H1 (cell line): ENCODE results near the gene ENTPD8. TPM values are rescaled to one million over a fixed set of nuclear protein-coding genes. Genes with fewer than 3 reads are reported as not detected.

Experiments used
- CTCF ChIA-PET: fragments of 300-600 bp; sonication (Branson Sonifier 250); formaldehyde crosslinking; loops from one replicate; lab custom pipeline; 2021; ENCODE audit not compliant: partially characterized antibody; lab: Charles Lee
- POLR2A ChIA-PET: fragments of 300-600 bp; sonication (Branson Sonifier 250); formaldehyde crosslinking; loops from one replicate; lab custom pipeline; 2021; ENCODE audit warnings: inconsistent platforms; ENCODE audit not compliant: partially characterized antibody; lab: Charles Lee
- DNase-seq, 2 experiments: peaks; one replicate each; pipeline versions ENCODE4 v3.0.0 to v3.0.0-alpha.2; 2010 to 2022; ENCODE audit warnings: low spot score in 2 of 2, low read depth in 1 of 2, mixed read lengths in 1 of 2
- FAIRE-seq: peaks from 2 replicates; lab custom pipeline; 2011; peaks lifted over from hg19 to GRCh38; lab: Jason Lieb, UNC
- H2AFZ ChIP-seq: 2 replicates; pipeline ENCODE4 v1.8.1; 2012; ENCODE audit warnings: low read length, inconsistent platforms
- H2AK5ac ChIP-seq: 2 replicates; pipeline ENCODE4 v1.6.1; 2013; ENCODE audit warnings: low read depth, low read length
- H2BK120ac ChIP-seq: replicated peaks from 2 replicates; pipeline ENCODE3; 2013; ENCODE audit warnings: low read depth, low read length, inconsistent platforms
- H2BK12ac ChIP-seq: 2 replicates; pipeline ENCODE4 v1.6.1; 2013; ENCODE audit warnings: low read depth, low read length
- H2BK15ac ChIP-seq: 2 replicates; pipeline ENCODE4 v1.6.1; 2013; ENCODE audit warnings: low read length
- H2BK20ac ChIP-seq: 2 replicates; pipeline ENCODE4 v1.6.1; 2013; ENCODE audit warnings: low read length
- H2BK5ac ChIP-seq: 2 replicates; pipeline ENCODE4 v1.6.1; 2013; ENCODE audit warnings: low read depth, low read length
- H3K14ac ChIP-seq: 2 replicates; pipeline ENCODE4 v1.6.1; 2013; ENCODE audit warnings: inconsistent platforms; ENCODE audit not compliant: insufficient read length
- H3K18ac ChIP-seq: 2 replicates; pipeline ENCODE4 v1.6.1; 2013; ENCODE audit warnings: low read length; ENCODE audit errors: extremely low read depth
- H3K23ac ChIP-seq: 2 replicates; pipeline ENCODE4 v1.6.1; 2013; ENCODE audit warnings: inconsistent platforms; ENCODE audit not compliant: insufficient read length
- H3K23me2 ChIP-seq: 2 replicates; pipeline ENCODE4 v1.6.1; 2013; ENCODE audit warnings: low read depth, low read length
- H3K27ac ChIP-seq: 2 replicates; pipeline ENCODE4 v1.6.1; 2011; ENCODE audit warnings: low read depth, low read length, inconsistent platforms
- H3K27me3 ChIP-seq, 4 experiments: replicated peaks in 1 of 4; 1 replicate in 1 of 4; 2 replicates in 3 of 4; pipeline versions ENCODE4 v1.6.1 to v1.8.1; 2011 to 2013; ENCODE audit warnings: low read length in 3 of 4, mild to moderate bottlenecking in 3 of 4, inconsistent platforms in 2 of 4, mixed read lengths in 2 of 4, moderate library complexity in 1 of 4; ENCODE audit not compliant: control insufficient read depth in 3 of 4, insufficient read depth in 3 of 4; ENCODE audit errors: extremely low read depth in 1 of 4
- H3K36me3 ChIP-seq, 4 experiments: 2 replicates each; pipeline versions ENCODE4 v1.6.1 to v1.8.1; 2011 to 2013; ENCODE audit warnings: mild to moderate bottlenecking in 4 of 4, low read length in 3 of 4, moderate library complexity in 2 of 4, control low read depth in 1 of 4, inconsistent platforms in 1 of 4; ENCODE audit not compliant: insufficient read depth in 4 of 4, control insufficient read depth in 2 of 4
- H3K4ac ChIP-seq: replicated peaks from 2 replicates; pipeline ENCODE3; 2013; ENCODE audit warnings: low read length, low read depth, mixed read lengths, inconsistent platforms; ENCODE audit not compliant: insufficient read length
- H3K4me1 ChIP-seq, 4 experiments: replicated peaks in 1 of 4; 1 replicate in 1 of 4; 2 replicates in 3 of 4; pipeline versions ENCODE4 v1.6.1 to v1.8.1; 2011 to 2013; ENCODE audit warnings: low read length in 3 of 4, inconsistent platforms in 2 of 4, mixed read lengths in 1 of 4; ENCODE audit not compliant: insufficient read depth in 4 of 4, control insufficient read depth in 3 of 4
- H3K4me2 ChIP-seq, 2 experiments: 2 replicates each; pipeline versions ENCODE4 v1.6.1 to v1.8.1; 2011 to 2013; ENCODE audit warnings: low read depth in 2 of 2, low read length in 2 of 2, control low read depth in 1 of 2, inconsistent platforms in 1 of 2, mild to moderate bottlenecking in 1 of 2; ENCODE audit not compliant: insufficient read depth in 1 of 2
- H3K4me3 ChIP-seq, 4 experiments: fragments of 200-600, 300-600 bp in 1 of 4; sonication (generic), shearing (Covaris generic), sonication (Bioruptor Twin) in 1 of 4; 2 replicates each; pipeline versions ENCODE4 v1.5.1 to v1.8.1; 2011 to 2016; ENCODE audit warnings: low read length in 4 of 4, low read depth in 3 of 4, control low read depth in 2 of 4, inconsistent platforms in 2 of 4, mild to moderate bottlenecking in 2 of 4, mixed read lengths in 1 of 4, moderate library complexity in 1 of 4; ENCODE audit not compliant: insufficient read depth in 2 of 4; ENCODE audit errors: extremely low read depth in 1 of 4
- H3K56ac ChIP-seq: replicated peaks from 2 replicates; pipeline ENCODE3; 2013; ENCODE audit warnings: low read depth, mild to moderate bottlenecking, mixed read lengths, low read length, inconsistent platforms; ENCODE audit not compliant: insufficient read length
- H3K79me1 ChIP-seq: 2 replicates; pipeline ENCODE4 v1.6.1; 2013; ENCODE audit warnings: low read depth, low read length, control low read depth
- H3K79me2 ChIP-seq, 2 experiments: 2 replicates each; pipeline versions ENCODE4 v1.6.1 to v1.8.1; 2012 to 2013; ENCODE audit warnings: low read length in 2 of 2, mild to moderate bottlenecking in 2 of 2, inconsistent platforms in 1 of 2; ENCODE audit not compliant: insufficient read depth in 2 of 2, control insufficient read depth in 1 of 2
- H3K9ac ChIP-seq, 4 experiments: replicated peaks in 1 of 4; 1 replicate in 1 of 4; 2 replicates in 3 of 4; pipeline versions ENCODE4 v1.6.1 to v1.8.1; 2011 to 2013; ENCODE audit warnings: low read depth in 3 of 4, low read length in 3 of 4, control low read depth in 2 of 4, mild to moderate bottlenecking in 2 of 4, moderate library complexity in 2 of 4, inconsistent platforms in 1 of 4; ENCODE audit errors: extremely low read depth in 1 of 4
- H3K9me3 ChIP-seq, 2 experiments: 2 replicates each; pipeline versions ENCODE4 v1.6.1 to v1.8.1; 2012 to 2013; ENCODE audit warnings: mild to moderate bottlenecking in 2 of 2, moderate library complexity in 2 of 2, control low read depth in 1 of 2, inconsistent platforms in 1 of 2, low read depth in 1 of 2, low read length in 1 of 2, mixed read lengths in 1 of 2; ENCODE audit not compliant: insufficient read depth in 2 of 2
- H4K20me1 ChIP-seq, 2 experiments: replicated peaks in 1 of 2; 2 replicates each; pipeline versions ENCODE3 to v1.8.1; 2011 to 2013; ENCODE audit warnings: inconsistent platforms in 2 of 2, low read length in 2 of 2, mild to moderate bottlenecking in 1 of 2; ENCODE audit not compliant: insufficient read depth in 2 of 2, control insufficient read depth in 1 of 2
- H4K5ac ChIP-seq: 2 replicates; pipeline ENCODE4 v1.6.1; 2013; ENCODE audit warnings: low read length, low read depth, mixed read lengths, inconsistent platforms; ENCODE audit not compliant: insufficient read length
- H4K8ac ChIP-seq: 2 replicates; pipeline ENCODE4 v1.8.0; 2013; ENCODE audit warnings: mild to moderate bottlenecking, moderate library complexity, low read length, inconsistent platforms; ENCODE audit not compliant: insufficient read depth; ENCODE audit errors: extremely low read depth
- H4K91ac ChIP-seq: replicated peaks from 2 replicates; pipeline ENCODE3; 2013; ENCODE audit warnings: low read length, mixed read lengths, inconsistent platforms; ENCODE audit not compliant: insufficient read length
- KDM5A ChIP-seq: fragments of 200-600 bp; IDR thresholded peaks from 2 replicates; pipeline ENCODE4 v1.7.1; 2012; ENCODE audit warnings: mild to moderate bottlenecking, low read length, inconsistent platforms, mixed read lengths
- NRF1 ChIP-seq: IDR thresholded peaks from 2 replicates; pipeline ENCODE4 v1.6.1; 2011; ENCODE audit warnings: mild to moderate bottlenecking, low read depth, low read length, improper control_type of control experiment
- RAD21 ChIP-seq, 2 experiments: IDR thresholded peaks in 1 of 2; conservative IDR thresholded peaks in 1 of 2; 2 replicates each; pipeline ENCODE4 v1.6.1; 2011; ENCODE audit warnings: low read depth in 2 of 2, low read length in 2 of 2, improper control_type of control experiment in 1 of 2, inconsistent platforms in 1 of 2, mild to moderate bottlenecking in 1 of 2, moderate library complexity in 1 of 2
- RXRA ChIP-seq: IDR thresholded peaks from 2 replicates; pipeline ENCODE4 v1.6.1; 2011; ENCODE audit warnings: low read depth, mild to moderate bottlenecking, low read length, moderate library complexity; ENCODE audit not compliant: insufficient read depth
- SAP30 ChIP-seq: fragments of 300-600 bp; sonication (generic); IDR thresholded peaks from 2 replicates; pipeline ENCODE4 v1.7.1; 2012; ENCODE audit warnings: low read length, moderate library complexity, mild to moderate bottlenecking, inconsistent platforms; ENCODE audit not compliant: insufficient read depth, insufficient replicate concordance
- SIN3A ChIP-seq, 2 experiments: IDR thresholded peaks in 1 of 2; conservative IDR thresholded peaks in 1 of 2; 2 replicates each; pipeline ENCODE4 v1.6.1; 2011 to 2012; ENCODE audit warnings: low read length in 2 of 2, improper control_type of control experiment in 1 of 2, low read depth in 1 of 2, mild to moderate bottlenecking in 1 of 2
- SP4 ChIP-seq: IDR thresholded peaks from 2 replicates; pipeline ENCODE4 v1.6.1; 2012; ENCODE audit warnings: low read length, inconsistent platforms
- TCF12 ChIP-seq: IDR thresholded peaks from 2 replicates; pipeline ENCODE4 v1.6.1; 2011; ENCODE audit warnings: low read depth, mild to moderate bottlenecking, low read length
- YY1 ChIP-seq: IDR thresholded peaks from 2 replicates; pipeline ENCODE4 v1.6.1; 2011; ENCODE audit warnings: low read depth, mild to moderate bottlenecking, low read length
- WGBS, 2 experiments: shearing (Covaris generic) in 1 of 2; methylation state at CpG; one replicate each; pipeline versions ENCODE4 v1.1.6 to v1.1.7; 2013 to 2015; ENCODE audit warnings: low lambda C conversion rate in 2 of 2, mixed read lengths in 2 of 2, inconsistent platforms in 1 of 2, low coverage in 1 of 2, missing lambda C conversion rate in 1 of 2; ENCODE audit not compliant: insufficient replicate concordance in 2 of 2, insufficient coverage in 1 of 2, insufficient read length in 1 of 2; ENCODE audit errors: extremely low coverage in 1 of 2, missing lambda C conversion rate in 1 of 2; 5-methylcytosine and 5-hydroxymethylcytosine counted together
- polyA plus RNA-seq, 7 experiments: library from polyadenylated mRNA; depleted of rRNA in 3 of 7; stranded (reverse) in 5 of 7; unstranded in 2 of 7; fragments of >200 nt in 5 of 7; fragments of 200-250 nt in 2 of 7; gene quantifications; 1 replicate in 5 of 7; 2 replicates in 1 of 7; 4 replicates in 1 of 7; pipeline versions ENCODE4 v1.2.1 to v1.2.3, GENCODE V29; 2011 to 2013; ENCODE audit warnings: missing spikeins in 2 of 7, mixed read lengths in 2 of 7
- total RNA-seq: library from RNA; stranded (reverse); fragmentation: NEBNext Ultra II Directional; extraction: Animal tissue kit (Norgen Biotek cat#: 25700); gene quantifications from 2 replicates; pipeline ENCODE4 v1.2.1, GENCODE V29; 2021
- TF ChIP-seq, protein P1 (sequence below): IDR thresholded peaks from 2 replicates; pipeline ENCODE4 v1.6.1; 2011; ENCODE audit warnings: low read depth, mild to moderate bottlenecking, low read length; ENCODE audit not compliant: insufficient read depth

ENTPD8 gene
- total and polyA plus RNA-seq, 2 of the 8 experiments (the other 6 are each of a cell fraction or from before 2014, with no cell fraction given), result 0.48 to 0.51 TPM

DNA sequence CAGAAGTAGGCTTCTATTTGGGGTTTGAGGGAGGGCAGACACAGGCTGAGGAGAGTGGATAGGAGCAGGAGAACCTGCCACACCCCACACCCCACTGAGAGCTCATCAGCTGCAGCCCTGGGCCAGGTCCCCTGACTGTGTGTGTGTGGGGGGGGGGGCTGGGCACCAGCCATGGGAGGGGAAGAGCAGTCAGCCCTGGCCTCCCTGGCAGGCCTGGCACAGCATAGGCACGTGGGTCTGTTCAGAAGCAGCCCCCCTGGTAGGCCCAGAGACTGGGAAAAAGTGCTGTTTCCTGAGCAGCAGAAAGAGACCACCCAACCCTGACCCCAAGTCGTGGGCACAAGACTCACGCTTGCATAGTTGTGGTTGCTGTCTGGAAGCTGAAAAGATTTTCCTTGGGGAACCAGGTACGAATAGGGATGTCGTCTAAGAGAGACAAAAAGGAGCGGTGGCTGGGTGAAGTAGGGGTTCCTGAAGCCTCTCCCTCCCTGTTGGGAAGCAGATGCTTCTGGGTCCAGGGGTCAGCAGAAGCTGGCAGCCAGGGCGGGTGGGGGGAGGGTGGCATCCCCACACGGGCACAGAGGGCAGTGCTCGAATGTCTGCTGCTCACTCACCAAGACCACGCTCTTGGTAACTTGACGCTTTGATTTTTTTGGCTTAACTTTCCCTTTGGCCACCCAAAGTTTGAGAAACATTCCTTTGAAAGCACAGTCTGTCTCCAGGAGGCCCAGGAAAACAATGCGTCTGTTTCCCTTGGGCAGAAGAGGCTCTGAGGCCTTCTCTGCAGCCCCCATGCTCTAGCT is 15.1 kb upstream of the ENTPD8 start:
- peaks cover 13% of the 10 kb centered on the region; the same call in 1 of the 2 replicates for H3K23me2 ChIP-seq
- no peak overlapping the region for H2BK15ac ChIP-seq
- H3K4me3 ChIP-seq, result no peak overlapping the region
- no peak overlapping the region for H2AFZ ChIP-seq
- CTCF ChIA-PET, result interaction anchor here (0.7 to 1.4 kb wide), 6 partner anchors 11 to 153 kb away, joined by 3 to 5 read pairs (median 4); no protein-coding TSS in a partner anchor
- H2BK20ac ChIP-seq, result no peak overlapping the region
- POLR2A ChIA-PET, result interaction anchor here (1.6 to 3.6 kb wide), 2 partner anchors 12 to 216 kb away, joined by 5 to 28 read pairs; partner anchors contain the start of gene TUBB4B
- no peak overlapping the region for H3K4ac ChIP-seq
- H2BK12ac ChIP-seq, result no peak overlapping the region
- H3K56ac ChIP-seq, result no peak overlapping the region
- FAIRE-seq (no peak), DNase-seq (no peak)
- H3K27ac ChIP-seq, result no peak overlapping the region
- H4K20me1 ChIP-seq, result peaks cover 0 to 13% of the 10 kb centered on the region in 2 experiments
- H3K79me2 ChIP-seq, result no peaks in the 10 kb centered on the region; a peak in 1 of 4 replicates
- H2AK5ac ChIP-seq, result no peak overlapping the region
- no peak overlapping the region for H3K23ac ChIP-seq
- H2BK5ac ChIP-seq, result no peak overlapping the region
- H4K91ac ChIP-seq, result no peak overlapping the region
- peaks cover 0 to 25% (median 20%) of the 10 kb centered on the region in 4 experiments; a peak in 6 of 7 replicates for H3K4me1 ChIP-seq
- no peak overlapping the region for H4K8ac ChIP-seq
- H3K36me3 ChIP-seq, result peaks cover 0 to 14% (median 7%) of the 10 kb centered on the region in 4 experiments; a peak in 7 of 8 replicates
- no peak overlapping the region for H3K9ac ChIP-seq
- no peak overlapping the region for H3K14ac ChIP-seq
- no peak overlapping the region for H3K18ac ChIP-seq
- peaks cover 0 to 8% (median 2%) of the 10 kb centered on the region in 4 experiments; a peak in 3 of 7 replicates for H3K27me3 ChIP-seq
- WGBS, 2 experiments, result 92% methylated on average over 12 of the region's 12 CpGs; no CpG with 5 or more reads in 1 of the 2 experiments
- H3K9me3 ChIP-seq, result no peaks in the 10 kb centered on the region
- H3K4me2 ChIP-seq, result no peak overlapping the region
- H3K79me1 ChIP-seq, result peaks cover 3% of the 10 kb centered on the region; the same call in 1 of the 2 replicates
- no peak overlapping the region for H2BK120ac ChIP-seq
- no peak overlapping the region for H4K5ac ChIP-seq
- TF ChIP-seq YY1 (no peak), RAD21 (IDR thresholded peaks at IDR 0.05 in 1 of 2, conservative IDR thresholded peaks at IDR 0.05 in 1 of 2; ENCODE audit: low read depth in 2 of 2, low read length in 2 of 2) (no peak), SP4 (no peak), SAP30 (no peak), SIN3A (conservative IDR thresholded peaks at IDR 0.05 in 1 of 2, IDR thresholded peaks at IDR 0.05 in 1 of 2; ENCODE audit: low read depth in 1 of 2, low read length in 2 of 2) (no peak), KDM5A (no peak), TCF12 (no peak), NRF1 (no peak), RXRA (no peak)
- TF ChIP-seq, protein P1, sequence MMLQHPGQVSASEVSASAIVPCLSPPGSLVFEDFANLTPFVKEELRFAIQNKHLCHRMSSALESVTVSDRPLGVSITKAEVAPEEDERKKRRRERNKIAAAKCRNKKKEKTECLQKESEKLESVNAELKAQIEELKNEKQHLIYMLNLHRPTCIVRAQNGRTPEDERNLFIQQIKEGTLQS, result no peak
